Neural progenitor cell (in vitro differentiated cells): ENCODE results near the gene PREX1.

Experiments used
- EZH2 ChIP-seq: fragments of 200-600 bp; sonication (generic); IDR thresholded peaks from 2 replicates; pipeline ENCODE4 v1.6.1; 2017; ENCODE audit warnings: antibody characterized with exemption, mild to moderate bottlenecking, moderate library complexity
- EZH2phosphoT487 ChIP-seq: fragments of 200-600 bp; sonication (generic); IDR thresholded peaks from 2 replicates; pipeline ENCODE4 v1.6.1; 2017; ENCODE audit warnings: antibody characterized with exemption
- TF ChIP-seq, protein P1 (sequence below): fragments of 200-600 bp; sonication (generic); IDR thresholded peaks from 2 replicates; pipeline ENCODE4 v1.5.1; 2017; ENCODE audit warnings: antibody characterized with exemption, mild to moderate bottlenecking

- TF ChIP-seq, protein P1, sequence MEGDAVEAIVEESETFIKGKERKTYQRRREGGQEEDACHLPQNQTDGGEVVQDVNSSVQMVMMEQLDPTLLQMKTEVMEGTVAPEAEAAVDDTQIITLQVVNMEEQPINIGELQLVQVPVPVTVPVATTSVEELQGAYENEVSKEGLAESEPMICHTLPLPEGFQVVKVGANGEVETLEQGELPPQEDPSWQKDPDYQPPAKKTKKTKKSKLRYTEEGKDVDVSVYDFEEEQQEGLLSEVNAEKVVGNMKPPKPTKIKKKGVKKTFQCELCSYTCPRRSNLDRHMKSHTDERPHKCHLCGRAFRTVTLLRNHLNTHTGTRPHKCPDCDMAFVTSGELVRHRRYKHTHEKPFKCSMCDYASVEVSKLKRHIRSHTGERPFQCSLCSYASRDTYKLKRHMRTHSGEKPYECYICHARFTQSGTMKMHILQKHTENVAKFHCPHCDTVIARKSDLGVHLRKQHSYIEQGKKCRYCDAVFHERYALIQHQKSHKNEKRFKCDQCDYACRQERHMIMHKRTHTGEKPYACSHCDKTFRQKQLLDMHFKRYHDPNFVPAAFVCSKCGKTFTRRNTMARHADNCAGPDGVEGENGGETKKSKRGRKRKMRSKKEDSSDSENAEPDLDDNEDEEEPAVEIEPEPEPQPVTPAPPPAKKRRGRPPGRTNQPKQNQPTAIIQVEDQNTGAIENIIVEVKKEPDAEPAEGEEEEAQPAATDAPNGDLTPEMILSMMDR, result no peak
- TF ChIP-seq EZH2 (no peak), EZH2phosphoT487 (no peak)
Measured at GRCh38 chr20:48691523-48691922, 136.3 kb downstream of the PREX1 start.
